HG02884 (cell line): ENCODE data around the gene MOB2.
"Not testable (repeated sequence)": the region's sequence is repeated elsewhere in the genome, so short reads cannot be mapped to it uniquely, and the experiment has no call there.

ENCODE experiments used
- ATAC-seq: cut with Tn5 transposase; IDR thresholded peaks from one replicate; pipeline ENCODE4 v1.9.1; 2021; ENCODE audit warnings: mild to moderate bottlenecking, moderate library complexity; ENCODE audit not compliant: unreplicated experiment

The MOB2 gene

GRCh38 chr11:1518301-1518700, 31.7 kb upstream of the MOB2 start:
- ATAC-seq = no peak

- ATAC-seq = no peak
These were observed 30.8 kb upstream of the MOB2 start for GRCh38 chr11:1517117-1518005.

GRCh38 chr11:1516273-1517067, 29.9 kb upstream of the MOB2 start:
- no peak for ATAC-seq

GRCh38 chr11:1515082-1516060, 28.8 kb upstream of the MOB2 start:
- no peak for ATAC-seq

GRCh38 chr11:1514336-1515061, 27.9 kb upstream of the MOB2 start:
- no peak for ATAC-seq

- ATAC-seq = no peak
These were observed 27.0 kb upstream of the MOB2 start for GRCh38 chr11:1513326-1514296.

- not testable (repeated sequence) for ATAC-seq
These were observed 26.1 kb upstream of the MOB2 start for GRCh38 chr11:1512531-1513258.

- ATAC-seq = no peak
These were observed 25.4 kb upstream of the MOB2 start for GRCh38 chr11:1511937-1512496.

- no peak for ATAC-seq
These were observed 24.3 kb upstream of the MOB2 start for GRCh38 chr11:1510928-1511327.

- not testable (repeated sequence) for ATAC-seq
These were observed 23.8 kb upstream of the MOB2 start for GRCh38 chr11:1510351-1510750.

- ATAC-seq = no peak
These were observed 23.2 kb upstream of the MOB2 start for GRCh38 chr11:1509626-1510255.

GRCh38 chr11:1508986-1509385, 22.4 kb upstream of the MOB2 start:
- no peak for ATAC-seq

GRCh38 chr11:1508491-1508891, 21.9 kb upstream of the MOB2 start:
- no peak for ATAC-seq

- no peak for ATAC-seq
These were observed 21.0 kb upstream of the MOB2 start for GRCh38 chr11:1507381-1508140.

GRCh38 chr11:1506981-1507380, 20.4 kb upstream of the MOB2 start:
- ATAC-seq = no peak

- ATAC-seq = no peak
These were observed 18.9 kb upstream of the MOB2 start for GRCh38 chr11:1505480-1505879.
